Inflammatory macrophage (primary cell): ENCODE measurements around the gene CASP1.
A peak's percentile ranks its signal among the peaks of the same experiment; 100 is the strongest.
"Not testable (repeated sequence)": the region's sequence is repeated elsewhere in the genome, so short reads cannot be mapped to it uniquely, and the experiment has no call there.

Experiments used
- DNase-seq, 2 donors: peaks; one replicate each; pipeline ENCODE4 v3.0.0-alpha.2; 2020 to 2022
- total RNA-seq, 18 experiments: gene quantifications; one replicate each; lab custom pipeline; 2026; ENCODE audit warnings: mixed read lengths in 6 of 18, inconsistent platforms in 2 of 18; lab: John Stamatoyannopoulos, UW

Gene CASP1
- 44.6 to 194 (median 124) reads per million in 18 experiments for total RNA-seq

DNA sequence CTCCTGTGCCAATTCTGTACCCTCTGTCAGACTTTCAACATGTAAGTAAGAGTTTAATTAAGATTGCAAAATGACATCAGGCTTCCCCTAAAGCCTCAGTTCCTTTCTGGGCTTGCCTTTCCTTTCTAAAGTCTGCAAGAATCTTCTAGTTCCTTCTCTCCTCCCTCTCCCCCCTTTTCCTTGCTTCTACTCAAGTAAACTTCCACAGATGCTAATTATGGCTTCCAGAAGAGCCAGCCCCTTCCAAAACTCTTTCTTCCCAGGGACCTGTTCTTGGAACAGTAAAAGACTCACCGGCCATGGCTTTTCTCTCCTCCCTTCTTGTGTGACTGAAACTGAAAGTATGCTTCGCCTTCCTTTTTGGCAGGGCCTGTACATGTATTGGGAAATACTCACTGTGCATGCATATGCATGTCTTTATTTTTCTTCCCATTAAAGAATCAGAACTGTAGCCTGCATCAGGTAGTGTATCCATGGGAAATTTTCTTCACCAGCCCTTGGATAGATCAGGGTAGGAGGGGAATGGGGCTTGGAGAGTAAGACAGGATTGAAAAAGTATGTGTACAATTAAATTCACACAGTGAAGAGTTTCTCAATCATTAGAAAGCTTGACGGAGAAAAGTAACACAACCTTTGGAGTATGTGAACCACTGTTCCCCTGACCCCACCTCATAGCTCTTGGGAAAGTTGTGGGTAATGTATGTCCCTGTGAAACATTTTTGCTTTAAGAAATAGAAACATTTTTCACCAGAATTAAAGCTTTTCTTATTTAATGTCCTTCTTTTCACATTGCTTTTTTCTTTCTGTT, at the start of gene CASP1:
CASP1 (minus strand) TSS at position 332 of the 808 bp plus-strand sequence; CDS start at position 301, 31 bp downstream.
- DNase-seq: peak; percentile 76 to 83

DNA sequence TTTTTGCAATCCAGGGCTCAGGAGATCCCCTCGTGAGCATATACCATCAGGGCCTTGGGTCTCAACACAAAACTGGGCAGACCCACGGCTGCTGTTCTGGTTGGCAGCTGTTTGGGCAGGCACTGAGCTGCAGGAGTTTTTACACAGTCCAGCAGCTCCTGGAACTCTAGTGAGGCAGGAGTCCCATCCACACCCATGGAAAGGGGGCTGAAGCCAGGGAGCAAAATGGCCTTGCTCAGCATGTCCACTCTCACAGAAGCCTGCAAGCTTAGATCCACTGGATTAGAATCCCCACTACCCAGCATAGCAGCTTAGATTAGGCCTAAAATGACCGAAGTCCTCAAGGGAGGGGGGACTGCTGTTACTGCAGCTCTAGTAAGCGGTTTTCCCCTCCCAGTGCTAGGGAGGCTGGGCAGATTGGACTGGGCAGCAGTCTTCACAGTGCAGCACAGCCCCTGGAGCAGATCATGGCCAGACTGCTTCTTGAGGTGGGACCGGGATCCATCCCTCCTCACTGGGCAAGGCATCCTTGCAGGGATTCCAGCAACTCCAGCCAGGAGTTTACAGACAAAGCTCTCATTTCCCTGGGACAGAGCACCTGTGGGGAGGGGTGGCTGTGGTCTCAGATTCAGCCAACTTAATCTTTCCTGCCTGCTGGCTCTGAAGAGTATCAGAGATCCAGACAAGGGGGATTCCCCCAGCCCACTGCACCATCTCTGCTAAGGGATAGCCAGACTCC, 46.6 kb upstream of the CASP1 start:
- no peak for DNase-seq

DNA sequence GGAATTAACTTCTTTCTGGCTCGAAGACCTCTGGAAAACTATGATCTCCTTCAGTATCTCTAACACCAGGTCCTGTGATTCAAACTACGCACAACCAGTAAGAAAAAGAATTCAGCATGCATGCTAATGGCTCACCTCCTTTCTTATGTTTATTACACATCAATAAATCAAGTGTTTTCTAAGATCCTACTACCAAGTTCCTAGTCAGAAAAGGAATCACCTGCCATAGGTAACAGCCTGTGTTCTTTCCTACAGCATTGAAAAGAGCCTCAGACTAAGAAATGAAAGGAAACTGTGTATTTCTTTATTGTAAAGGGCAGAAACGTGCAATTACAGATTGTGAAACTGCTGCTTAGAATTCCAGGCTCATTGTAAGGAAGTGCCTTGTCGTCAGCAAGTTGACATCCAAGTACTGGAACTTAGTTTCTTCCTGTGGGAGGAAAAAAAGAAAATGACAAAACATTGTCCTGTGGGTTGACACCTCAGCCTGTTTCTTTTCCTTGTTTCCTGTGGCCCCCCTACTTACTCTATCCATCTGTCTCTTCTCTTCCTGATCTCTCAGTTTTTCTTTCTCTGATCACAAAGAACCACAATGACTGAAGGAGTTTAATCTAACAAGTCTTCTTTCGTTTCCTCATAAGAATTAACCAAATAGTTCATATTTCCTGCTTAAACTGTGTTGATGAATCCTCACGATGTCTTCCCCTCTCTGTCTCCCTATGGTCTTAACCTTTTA, 45.4 kb upstream of the CASP1 start:
- peak; percentile 31 to 35 for DNase-seq

DNA sequence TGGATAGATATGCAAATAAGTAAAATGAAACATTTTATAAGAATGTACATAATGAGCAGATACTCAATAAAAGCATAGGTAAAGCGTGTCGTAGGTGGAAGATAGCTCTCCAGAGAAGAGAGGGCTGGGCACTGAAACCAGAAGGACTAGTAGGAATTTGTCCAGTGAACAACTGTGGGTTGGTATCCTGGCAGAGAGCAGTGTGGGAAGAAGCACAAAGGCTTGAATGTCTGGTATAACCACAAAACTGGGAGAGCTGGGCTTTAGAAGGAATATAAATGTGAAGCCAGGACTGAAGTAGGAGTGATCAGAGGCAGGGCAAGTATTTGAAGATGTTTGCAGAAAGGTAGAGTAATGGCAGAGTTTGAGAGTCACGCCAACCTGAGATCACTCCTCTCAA, 43.3 kb upstream of the CASP1 start:
- DNase-seq: no peak

DNA sequence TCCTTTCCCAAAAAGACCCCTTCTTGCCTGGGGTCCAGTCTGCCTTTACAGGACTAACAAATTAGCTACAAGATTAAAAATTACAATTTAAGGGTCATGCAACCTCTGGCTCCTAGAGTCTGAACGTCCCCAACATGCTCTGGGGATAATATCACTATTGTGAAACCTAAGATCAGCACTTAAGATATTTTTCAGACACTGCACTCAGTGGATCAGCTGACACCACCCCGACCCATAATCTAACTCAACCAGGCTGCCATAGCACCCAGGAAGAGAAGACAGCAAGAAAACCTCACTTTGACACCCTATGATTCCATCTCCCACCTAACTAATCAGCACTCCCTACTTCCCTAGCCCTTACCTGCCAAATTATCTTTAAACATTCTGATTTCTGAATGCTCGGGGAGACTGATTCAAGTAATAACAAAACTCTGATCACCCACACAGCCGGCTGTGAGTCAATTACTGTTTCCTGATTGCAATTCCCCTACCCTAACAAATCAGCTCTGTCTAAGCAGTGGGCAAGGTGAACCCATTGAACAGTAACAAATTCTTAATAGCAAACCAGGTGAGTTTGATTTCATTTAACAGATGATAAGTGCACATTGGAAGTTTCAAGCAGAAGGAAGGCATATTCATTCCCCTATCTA, 42.3 kb upstream of the CASP1 start:
- DNase-seq: peak in 1 of 2 donors; percentile 19

DNA sequence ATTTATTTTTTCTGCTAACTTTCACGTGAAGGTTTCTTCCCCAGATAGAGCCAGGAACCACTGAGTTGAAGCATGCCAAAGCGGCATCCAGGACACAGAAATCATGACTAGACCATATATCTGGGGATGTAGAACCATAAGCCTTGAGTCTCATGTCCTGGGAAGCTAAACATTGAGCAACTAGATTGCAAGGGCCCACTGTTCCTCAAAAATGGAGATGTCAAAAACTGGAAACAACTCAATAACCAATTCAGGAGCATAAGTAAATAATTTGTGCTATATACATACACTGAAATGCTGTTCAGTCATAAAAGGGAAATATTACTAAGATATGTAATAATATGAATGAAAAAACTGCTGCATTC, 39.2 kb upstream of the CASP1 start:
- DNase-seq: peak; percentile 47 to 57

DNA sequence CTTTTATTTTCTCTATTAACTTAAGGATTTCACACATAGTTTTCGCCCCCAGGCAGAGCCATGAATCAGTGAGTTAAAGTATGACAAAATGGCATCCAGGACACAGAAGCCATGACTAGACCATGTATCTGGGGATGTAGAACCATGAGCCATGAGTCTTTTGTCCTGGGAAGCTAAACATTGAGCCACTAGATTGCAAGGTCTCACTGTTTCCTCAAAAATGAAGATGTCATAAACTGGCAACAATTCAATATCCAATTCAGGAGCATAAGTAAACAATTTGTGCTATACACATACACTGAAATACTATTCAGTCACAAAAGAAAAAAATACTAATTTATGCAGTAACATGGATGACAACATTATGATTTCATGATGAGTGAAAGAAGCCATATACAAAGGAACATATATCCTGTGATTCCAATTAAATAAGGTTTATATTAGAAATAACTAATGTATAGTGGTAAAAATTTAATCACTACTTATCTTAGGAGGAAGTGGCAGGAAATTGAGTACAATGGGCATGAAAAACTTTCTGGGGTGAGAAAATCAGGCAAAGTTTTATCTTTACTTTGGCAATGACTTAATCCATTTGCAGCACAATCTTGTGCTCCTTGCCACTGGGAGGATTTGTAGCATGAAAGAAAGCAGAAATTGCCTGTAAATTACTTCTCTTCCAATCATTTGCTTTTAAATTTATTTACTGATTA, 38.7 kb upstream of the CASP1 start:
- DNase-seq: peak; percentile 50 to 53

DNA sequence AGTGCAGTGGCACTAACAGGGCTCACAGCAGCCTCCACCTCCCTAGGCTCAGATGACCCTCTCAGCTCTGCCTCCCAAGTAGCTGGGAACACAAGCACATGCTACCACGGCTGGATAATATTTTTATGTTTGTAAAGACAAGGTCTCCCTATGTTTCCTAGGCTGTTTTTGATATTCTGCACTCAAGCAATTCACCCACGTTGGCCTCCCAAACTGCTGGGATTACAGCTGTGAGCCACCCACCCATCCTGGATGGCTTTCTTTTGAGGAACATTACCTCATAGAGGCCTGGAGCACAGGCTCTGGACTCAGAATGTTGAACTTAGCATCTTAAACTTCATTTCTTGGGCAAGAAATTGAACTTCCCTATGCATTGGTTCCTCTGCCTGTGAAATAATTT, 37.1 kb upstream of the CASP1 start:
- DNase-seq: peak in 1 of 2 donors; percentile 79

DNA sequence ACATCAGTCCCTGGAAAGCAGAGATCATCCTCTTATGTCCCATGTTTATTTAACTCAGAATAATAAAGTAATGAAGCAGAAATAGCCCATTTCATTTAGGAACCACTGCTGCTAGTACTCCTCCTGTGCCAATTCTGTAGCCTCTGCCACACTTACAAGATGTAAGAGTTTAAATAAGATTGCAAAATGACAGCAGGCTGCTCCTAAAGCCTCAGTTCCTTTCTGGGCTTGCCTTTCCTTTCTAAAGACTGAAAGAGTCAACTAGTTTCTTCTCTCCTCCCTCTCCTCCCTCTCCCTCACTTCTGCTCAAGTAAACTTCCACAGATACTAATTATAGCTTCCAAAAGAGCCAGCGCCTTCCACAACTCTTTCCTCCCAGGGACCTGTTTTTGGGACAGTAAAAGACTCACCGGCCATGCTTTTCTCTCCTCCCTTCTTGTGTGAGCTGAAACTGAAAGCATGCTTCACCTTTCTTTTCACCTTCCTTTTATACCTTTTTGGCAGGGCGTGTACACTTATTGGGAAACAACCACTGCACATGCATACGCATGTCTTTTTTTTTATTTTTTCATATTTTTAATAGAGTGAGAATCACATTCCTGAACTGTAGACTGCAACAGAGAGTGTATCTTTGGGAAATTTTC, 36.3 kb upstream of the CASP1 start:
- DNase-seq: peak; percentile 65 to 72

DNA sequence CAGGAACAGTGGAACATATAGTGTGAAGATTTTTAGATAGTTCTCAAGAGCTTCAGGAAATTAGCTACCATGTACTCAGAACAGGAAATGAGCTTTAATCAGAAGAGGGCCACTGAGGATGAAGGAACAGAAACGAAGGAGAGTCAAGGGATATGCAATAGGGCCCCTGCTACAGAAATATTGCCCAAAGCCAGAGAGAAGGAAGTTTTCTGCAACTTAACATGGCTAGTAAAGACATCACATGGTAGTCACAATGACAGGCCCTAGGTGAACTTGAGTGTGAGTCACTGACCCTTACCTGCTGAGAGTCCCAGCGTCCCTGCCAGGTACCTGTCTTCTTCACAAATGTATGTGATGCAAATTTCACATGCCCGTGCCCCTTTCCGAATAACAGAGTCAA, 35.4 kb upstream of the CASP1 start:
- DNase-seq: peak; percentile 65 to 75

DNA sequence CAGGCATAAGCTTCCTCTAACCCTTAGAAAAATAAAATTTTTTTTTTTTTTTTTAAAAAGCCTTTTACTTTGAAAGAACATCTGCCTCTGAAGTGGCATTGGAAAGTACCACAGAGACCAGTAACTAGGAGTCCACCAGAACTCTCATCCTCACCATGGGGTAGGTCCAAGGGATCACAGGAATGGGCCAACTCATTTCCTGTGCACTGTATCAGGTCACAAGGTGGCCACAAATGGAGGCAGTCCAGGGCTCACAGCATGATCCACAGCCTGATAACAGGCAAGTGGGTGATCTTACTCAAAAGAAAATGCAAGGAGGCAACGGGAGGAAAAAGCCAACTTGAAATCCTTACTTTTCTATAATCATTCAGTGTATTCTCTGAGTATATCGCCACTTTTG, 34.8 kb upstream of the CASP1 start:
- not testable (repeated sequence) for DNase-seq

DNA sequence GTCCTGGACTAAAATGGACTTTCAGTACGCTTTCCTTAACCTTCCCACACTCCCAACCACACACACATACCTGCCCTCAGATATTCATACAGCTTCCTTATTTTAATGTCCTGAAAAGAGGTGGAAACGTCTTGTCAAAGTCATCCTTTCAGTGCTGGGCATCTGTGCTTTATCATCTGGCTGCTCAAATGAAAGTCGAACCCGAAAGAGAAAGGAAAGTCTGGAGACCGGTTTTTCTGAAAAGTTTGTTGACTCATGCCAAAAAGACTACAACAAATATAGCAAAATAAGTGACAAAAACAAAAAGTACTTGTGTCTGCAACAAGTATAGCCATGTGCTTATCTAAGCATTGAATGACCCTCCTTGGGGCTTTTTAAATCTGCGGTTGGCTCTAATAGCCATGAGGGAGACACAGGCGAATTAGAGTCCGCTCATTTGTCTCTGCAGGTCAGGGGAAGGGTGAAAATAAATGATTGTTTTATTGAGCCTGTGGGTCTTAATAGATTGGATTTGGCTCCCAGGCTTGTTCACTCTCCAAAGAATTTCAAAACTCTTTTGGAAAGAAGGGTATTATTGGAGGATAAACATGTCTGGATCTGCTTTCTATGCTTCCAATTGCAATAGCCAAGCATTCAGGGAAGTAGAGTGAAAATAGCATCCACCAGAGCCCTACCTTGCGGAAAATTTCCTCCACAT, 28.4 kb upstream of the CASP1 start:
- DNase-seq: not testable (repeated sequence)

DNA sequence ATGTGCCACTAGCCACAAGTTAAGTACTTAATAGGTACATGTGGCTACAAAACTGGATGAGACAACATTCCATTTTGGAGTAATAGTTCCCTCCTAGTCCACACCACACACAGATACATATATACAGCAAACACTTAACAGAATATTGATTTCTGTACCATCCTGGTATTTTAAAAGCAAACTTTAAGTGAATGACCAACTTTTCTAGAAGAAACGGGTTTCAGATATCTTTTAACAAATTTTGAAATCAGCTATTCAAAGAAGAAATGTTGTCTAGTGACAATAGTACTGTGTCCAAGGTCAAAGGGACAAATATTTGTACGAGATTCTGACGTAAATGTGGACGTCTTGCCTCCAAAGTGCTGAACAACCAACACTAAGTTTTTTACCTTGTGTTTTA, 22.5 kb upstream of the CASP1 start:
- no peak for DNase-seq

DNA sequence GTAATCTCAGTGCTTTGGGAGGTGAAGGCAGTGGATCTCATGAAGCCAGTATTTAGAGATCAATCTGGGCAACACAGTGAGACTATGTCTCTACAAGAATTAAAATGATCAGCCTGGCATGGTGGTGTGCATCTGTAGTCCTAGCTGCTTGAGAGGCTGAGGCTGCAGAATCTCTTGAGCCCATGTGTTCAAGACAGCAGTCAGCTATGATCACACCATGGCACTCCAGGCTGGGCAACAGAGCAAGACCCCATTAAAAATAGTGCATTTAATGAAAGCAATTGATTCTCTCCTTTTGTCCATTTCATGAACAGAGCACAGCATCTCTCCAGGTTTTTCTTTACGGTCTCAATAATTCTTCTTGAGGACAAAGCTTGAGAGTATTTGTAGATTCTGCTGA, 21.5 kb upstream of the CASP1 start:
- no peak for DNase-seq

DNA sequence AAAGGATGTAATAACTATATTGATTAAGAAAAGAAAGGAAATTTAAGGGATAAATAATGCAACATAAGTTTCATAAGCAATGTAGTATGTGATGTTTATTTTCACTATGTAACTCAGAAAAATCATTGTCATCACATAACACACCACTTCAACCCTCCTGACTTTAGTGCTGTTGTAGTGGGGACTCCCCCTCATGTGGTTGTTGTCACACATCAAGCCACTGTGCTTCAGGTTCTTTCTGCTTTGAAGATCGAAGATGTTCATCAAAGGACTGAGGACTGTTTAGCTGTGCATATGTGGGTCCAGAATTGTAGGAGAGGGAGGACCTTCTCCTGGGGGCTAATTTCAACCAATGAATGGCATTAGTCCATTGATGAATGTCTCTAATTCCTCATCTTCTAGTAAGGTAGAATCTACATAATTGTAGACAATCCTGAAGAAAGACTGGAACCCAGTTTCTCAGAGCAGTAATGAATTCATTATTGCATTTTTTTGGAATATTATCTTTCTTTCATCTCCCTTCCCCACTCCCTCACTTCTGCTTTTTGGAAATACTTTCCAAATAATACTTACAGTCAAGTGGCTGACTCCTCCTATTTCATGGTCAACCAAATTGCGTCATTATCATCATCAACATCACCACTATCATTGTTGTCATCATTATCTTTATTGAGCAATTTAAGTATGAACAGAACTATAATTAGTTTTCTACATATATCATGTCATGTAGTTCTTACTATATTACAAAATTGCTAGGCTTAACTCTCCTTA, 20.0 kb upstream of the CASP1 start:
- peak in 1 of 2 donors; percentile 58 for DNase-seq

DNA sequence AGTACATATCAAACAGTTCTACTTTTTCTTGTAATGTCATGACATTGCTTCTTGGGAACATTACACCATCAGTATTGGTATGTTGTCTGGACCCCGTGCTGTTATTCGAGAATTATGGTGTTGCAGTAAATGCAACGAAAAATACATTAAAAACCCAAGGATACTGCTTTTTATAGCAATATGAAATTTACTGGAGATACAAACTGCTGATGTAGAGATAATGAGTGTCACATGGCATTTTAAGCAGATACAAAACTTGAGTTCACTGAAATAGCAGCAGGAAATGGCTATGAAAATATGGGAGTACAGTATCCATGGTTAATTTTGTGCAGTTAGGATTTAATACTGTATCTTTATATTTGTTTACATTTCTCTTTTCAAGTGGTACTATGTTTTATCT, 17.5 kb upstream of the CASP1 start:
- no peak for DNase-seq

DNA sequence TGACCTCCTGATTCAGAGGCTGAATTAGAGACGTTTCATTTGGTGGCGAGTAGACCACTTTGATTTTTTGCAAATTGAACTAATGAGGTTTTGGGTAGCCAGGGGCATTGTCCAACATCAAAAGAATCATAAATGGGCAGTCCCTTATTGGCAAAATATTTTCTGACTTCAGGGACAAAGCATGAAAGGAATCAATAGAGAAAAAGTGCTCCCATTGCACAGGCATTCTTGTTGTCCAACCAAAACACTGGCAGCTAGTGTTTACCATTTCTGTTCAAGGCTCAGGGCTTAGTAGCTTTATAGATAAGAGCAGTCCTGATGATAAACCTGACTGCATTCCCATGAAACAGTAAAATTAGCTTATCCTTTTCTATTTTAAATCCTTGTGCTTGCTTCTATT, 16.6 kb upstream of the CASP1 start:
- DNase-seq: no peak

DNA sequence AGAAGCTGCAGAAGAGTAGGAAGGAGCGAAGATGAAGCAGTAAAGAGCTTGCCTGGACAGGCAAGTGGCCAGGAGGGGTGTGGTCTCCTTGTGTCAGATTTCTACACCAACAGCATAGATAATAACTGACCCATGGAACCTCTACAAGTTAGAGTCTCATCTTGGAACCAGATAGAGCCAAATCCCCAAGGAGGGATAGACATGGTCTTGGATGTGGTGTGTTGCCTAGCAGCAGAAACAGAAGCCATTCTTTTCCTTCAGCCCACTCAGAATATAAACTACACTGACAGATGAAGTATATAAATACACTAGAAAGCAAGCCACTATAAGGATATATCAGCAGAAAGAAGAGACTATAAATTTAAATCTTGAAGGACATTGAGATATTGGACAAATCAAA, 14.5 kb upstream of the CASP1 start:
- no peak for DNase-seq

DNA sequence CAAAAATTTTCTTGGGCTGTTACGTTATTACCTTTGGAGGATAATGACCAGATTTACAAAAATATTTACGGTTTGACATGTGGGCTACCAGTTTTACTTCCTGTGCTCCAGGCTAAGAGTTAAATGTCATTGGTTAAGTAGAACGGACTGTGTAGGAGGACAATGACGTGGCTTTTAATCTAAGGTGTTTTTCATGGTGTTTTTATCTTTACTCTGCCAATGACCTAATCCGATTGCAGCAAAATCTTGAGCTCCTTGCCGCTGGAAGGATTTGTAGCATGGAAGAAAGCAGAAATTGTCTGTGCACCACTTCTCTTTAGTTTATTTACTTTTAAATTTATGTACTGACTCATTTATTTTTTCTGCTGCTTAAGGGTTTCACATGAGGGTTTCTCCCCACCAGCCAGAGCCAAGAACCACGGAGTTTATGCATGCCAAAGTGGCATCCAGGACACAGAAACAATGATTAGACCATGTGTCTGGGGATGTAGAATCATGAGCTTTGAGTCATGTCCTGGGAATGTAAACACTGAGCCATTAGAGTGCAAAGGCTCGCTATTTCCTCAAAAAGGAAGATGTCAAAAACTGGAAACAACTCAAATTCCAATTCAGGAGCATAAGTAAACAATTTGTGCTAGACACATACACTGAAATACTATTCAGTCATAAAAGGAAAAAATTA, 12.1 kb upstream of the CASP1 start:
- peak; percentile 70 to 83 for DNase-seq
